Neutrophil (primary cell): ENCODE data around the gene SH3RF1.

Experiments used
- H3K27ac ChIP-seq: fragments of 200-600 bp; sonication (generic); 2 replicates; pipeline ENCODE4 v1.5.1; 2016; ENCODE audit warnings: mild to moderate bottlenecking, moderate library complexity
- H3K27me3 ChIP-seq: fragments of 200-600 bp; sonication (generic); 2 replicates; pipeline ENCODE4 v1.6.0; 2016; ENCODE audit warnings: mild to moderate bottlenecking
- H3K36me3 ChIP-seq: fragments of 200-600 bp; sonication (generic); 2 replicates; pipeline ENCODE4 v1.5.1; 2017
- H3K4me1 ChIP-seq, 2 experiments: fragments of 200-600 bp in 1 of 2; sonication (generic) in 1 of 2; 1 replicate in 1 of 2; 2 replicates in 1 of 2; pipeline versions ENCODE4 v1.5.1 to v1.6.1; 2013 to 2016; ENCODE audit warnings: low read depth in 1 of 2, low read length in 1 of 2, mild to moderate bottlenecking in 1 of 2, moderate library complexity in 1 of 2; ENCODE audit not compliant: control insufficient read depth in 1 of 2, insufficient read depth in 1 of 2
- H3K4me3 ChIP-seq, 2 experiments: fragments of 200-600 bp in 1 of 2; sonication (generic) in 1 of 2; 1 replicate in 1 of 2; 2 replicates in 1 of 2; pipeline ENCODE4 v1.5.1; 2013 to 2016; ENCODE audit warnings: low read depth in 1 of 2, low read length in 1 of 2, mild to moderate bottlenecking in 1 of 2, moderate library complexity in 1 of 2
- H3K9me3 ChIP-seq: fragments of 200-600 bp; sonication (generic); 2 replicates; pipeline ENCODE4 v1.5.1; 2016
- TF ChIP-seq, protein P1 (sequence below): fragments of 200-600 bp; sonication (generic); IDR thresholded peaks from 2 replicates; pipeline ENCODE4 v1.5.1; 2016; ENCODE audit warnings: antibody characterized with exemption

SH3RF1 gene

GRCh38 chr4:169153481-169154087, 117.2 kb downstream of the SH3RF1 start:
- Histone ChIP-seq H3K4me1 (no peaks in the 10 kb centered on the region), H3K36me3 (peaks cover 18% of the 10 kb centered on the region), H3K27ac (no peak overlapping the region), H3K4me3 (no peak overlapping the region), H3K27me3 (no peaks in the 10 kb centered on the region), H3K9me3 (no peaks in the 10 kb centered on the region)
- TF ChIP-seq, protein P1, sequence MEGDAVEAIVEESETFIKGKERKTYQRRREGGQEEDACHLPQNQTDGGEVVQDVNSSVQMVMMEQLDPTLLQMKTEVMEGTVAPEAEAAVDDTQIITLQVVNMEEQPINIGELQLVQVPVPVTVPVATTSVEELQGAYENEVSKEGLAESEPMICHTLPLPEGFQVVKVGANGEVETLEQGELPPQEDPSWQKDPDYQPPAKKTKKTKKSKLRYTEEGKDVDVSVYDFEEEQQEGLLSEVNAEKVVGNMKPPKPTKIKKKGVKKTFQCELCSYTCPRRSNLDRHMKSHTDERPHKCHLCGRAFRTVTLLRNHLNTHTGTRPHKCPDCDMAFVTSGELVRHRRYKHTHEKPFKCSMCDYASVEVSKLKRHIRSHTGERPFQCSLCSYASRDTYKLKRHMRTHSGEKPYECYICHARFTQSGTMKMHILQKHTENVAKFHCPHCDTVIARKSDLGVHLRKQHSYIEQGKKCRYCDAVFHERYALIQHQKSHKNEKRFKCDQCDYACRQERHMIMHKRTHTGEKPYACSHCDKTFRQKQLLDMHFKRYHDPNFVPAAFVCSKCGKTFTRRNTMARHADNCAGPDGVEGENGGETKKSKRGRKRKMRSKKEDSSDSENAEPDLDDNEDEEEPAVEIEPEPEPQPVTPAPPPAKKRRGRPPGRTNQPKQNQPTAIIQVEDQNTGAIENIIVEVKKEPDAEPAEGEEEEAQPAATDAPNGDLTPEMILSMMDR: no peak

DNA sequence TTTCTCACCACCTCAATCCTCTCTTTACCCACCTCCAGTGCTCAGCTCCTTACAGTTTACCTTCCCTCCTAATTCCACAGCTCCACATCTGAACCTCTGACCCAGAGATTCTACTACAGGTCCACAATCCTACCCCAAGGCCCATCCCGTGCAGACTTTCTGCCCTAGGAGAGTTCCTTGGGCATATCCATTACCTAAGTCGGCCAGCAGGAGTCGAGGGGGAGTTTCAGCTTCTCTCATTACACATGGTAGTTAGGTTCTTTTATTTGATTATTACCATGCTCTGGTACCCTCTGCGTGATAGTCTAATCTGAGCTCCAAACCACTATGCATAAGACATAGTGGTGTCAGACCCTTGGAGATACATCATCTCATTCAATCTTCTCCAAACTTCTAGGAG, 117.9 kb downstream of the SH3RF1 start:
- Histone ChIP-seq H3K4me3 (no peak overlapping the region), H3K27me3 (no peaks in the 10 kb centered on the region), H3K4me1 (no peaks in the 10 kb centered on the region), H3K27ac (no peak overlapping the region), H3K36me3 (peaks cover 18% of the 10 kb centered on the region), H3K9me3 (no peaks in the 10 kb centered on the region)
- TF ChIP-seq, protein P1: no peak

- Histone ChIP-seq H3K4me3 (no peak overlapping the region), H3K9me3 (no peaks in the 10 kb centered on the region), H3K36me3 (peaks cover 18% of the 10 kb centered on the region), H3K27ac (no peak overlapping the region), H3K4me1 (no peaks in the 10 kb centered on the region), H3K27me3 (no peaks in the 10 kb centered on the region)
- TF ChIP-seq, protein P1: no peak
These were observed 118.7 kb downstream of the SH3RF1 start for GRCh38 chr4:169152098-169152497.

DNA sequence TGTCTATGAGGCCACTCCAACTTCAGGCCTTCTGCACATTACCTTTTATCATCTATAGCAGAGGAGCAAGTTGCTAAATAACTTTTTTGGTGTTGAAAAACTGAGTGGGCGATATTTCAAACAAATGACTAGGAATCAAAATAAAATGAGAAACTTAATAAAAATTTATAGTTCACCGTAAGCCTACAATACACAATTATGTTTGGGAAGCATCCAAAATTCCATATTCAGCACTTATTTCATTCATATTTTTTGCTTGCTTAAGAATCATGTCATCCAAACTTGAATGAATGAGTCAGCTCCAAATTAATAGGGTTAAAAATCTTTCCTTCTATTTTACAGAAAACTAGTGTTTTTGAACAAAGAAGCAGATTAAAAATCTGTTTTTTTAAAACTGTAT, 119.1 kb downstream of the SH3RF1 start:
- Histone ChIP-seq H3K4me1 (no peaks in the 10 kb centered on the region), H3K9me3 (no peaks in the 10 kb centered on the region), H3K36me3 (peaks cover 18% of the 10 kb centered on the region), H3K27ac (no peak overlapping the region), H3K27me3 (no peaks in the 10 kb centered on the region), H3K4me3 (no peak overlapping the region)
- TF ChIP-seq, protein P1: no peak

DNA sequence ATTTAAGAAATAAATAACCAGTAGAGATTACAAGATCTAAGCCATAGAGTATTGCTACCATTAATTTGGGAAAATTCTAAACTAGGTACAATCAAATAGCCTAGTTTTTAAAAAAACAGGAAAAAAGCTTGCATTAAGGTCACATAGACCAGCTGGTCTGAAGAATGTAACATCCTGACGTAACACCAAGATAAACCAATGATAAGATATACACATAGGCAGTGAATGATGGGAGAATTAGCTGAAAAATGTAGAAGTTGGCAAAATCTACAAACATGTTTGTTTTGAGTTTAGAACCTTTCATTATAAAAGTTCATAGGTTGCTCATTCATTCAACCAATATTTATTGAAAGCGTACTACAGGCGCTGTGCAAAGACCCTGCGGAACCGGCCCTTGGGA, 120.0 kb downstream of the SH3RF1 start:
- H3K9me3 ChIP-seq: no peaks in the 10 kb centered on the region
- no peak overlapping the region for H3K27ac ChIP-seq
- H3K4me1 ChIP-seq: no peaks in the 10 kb centered on the region
- H3K4me3 ChIP-seq: no peak overlapping the region
- TF ChIP-seq, protein P1: no peak
- H3K36me3 ChIP-seq: peaks cover 18% of the 10 kb centered on the region
- no peaks in the 10 kb centered on the region for H3K27me3 ChIP-seq
